NT2/D1 (cell line): ENCODE results near the gene IBTK.

Experiments used
- DNase-seq: peaks from one replicate; pipeline ENCODE4 v3.0.0-alpha.2; 2011; ENCODE audit warnings: low read depth, low spot score
- H3K27me3 ChIP-seq: 2 replicates; pipeline ENCODE4 v1.6.0; 2011; ENCODE audit warnings: mild to moderate bottlenecking; ENCODE audit not compliant: insufficient read length, insufficient read depth
- H3K36me3 ChIP-seq: 2 replicates; pipeline ENCODE4 v1.6.1; 2011; ENCODE audit warnings: mild to moderate bottlenecking, low read length, mixed read lengths; ENCODE audit not compliant: insufficient read depth, insufficient read length
- H3K4me1 ChIP-seq: 2 replicates; pipeline ENCODE4 v1.5.1; 2011; ENCODE audit not compliant: insufficient read depth, insufficient read length
- H3K4me3 ChIP-seq: 2 replicates; pipeline ENCODE4 v1.5.1; 2011; ENCODE audit warnings: low read depth; ENCODE audit not compliant: insufficient read length
- H3K9ac ChIP-seq: 2 replicates; pipeline ENCODE4 v1.6.0; 2011; ENCODE audit warnings: low read depth; ENCODE audit not compliant: insufficient read length
- H3K9me3 ChIP-seq: 2 replicates; pipeline ENCODE4 v1.5.1; 2011; ENCODE audit warnings: mild to moderate bottlenecking, low read length; ENCODE audit not compliant: insufficient read depth
- SUZ12 ChIP-seq: IDR thresholded peaks from 2 replicates; pipeline ENCODE4 v1.6.1; 2011; ENCODE audit not compliant: insufficient read length, insufficient read depth; ENCODE audit errors: extremely low read depth
- YY1 ChIP-seq: IDR thresholded peaks from 2 replicates; pipeline ENCODE4 v1.6.1; 2011; ENCODE audit not compliant: insufficient read length, insufficient read depth
- ZNF274 ChIP-seq: IDR thresholded peaks from 2 replicates; pipeline ENCODE4 v1.6.1; 2011; ENCODE audit warnings: mild to moderate bottlenecking, low read depth, low read length

The IBTK gene

GRCh38 chr6:82145926-82146452 lies 101.6 kb downstream of the IBTK start:
- Histone ChIP-seq H3K36me3 (no peaks in the 10 kb centered on the region), H3K27me3 (no peaks in the 10 kb centered on the region), H3K4me1 (no peaks in the 10 kb centered on the region), H3K9me3 (no peaks in the 10 kb centered on the region), H3K9ac (no peak overlapping the region), H3K4me3 (no peak overlapping the region)
- no peak for DNase-seq
- TF ChIP-seq YY1 (no peak), SUZ12 (no peak), ZNF274 (no peak)

DNA sequence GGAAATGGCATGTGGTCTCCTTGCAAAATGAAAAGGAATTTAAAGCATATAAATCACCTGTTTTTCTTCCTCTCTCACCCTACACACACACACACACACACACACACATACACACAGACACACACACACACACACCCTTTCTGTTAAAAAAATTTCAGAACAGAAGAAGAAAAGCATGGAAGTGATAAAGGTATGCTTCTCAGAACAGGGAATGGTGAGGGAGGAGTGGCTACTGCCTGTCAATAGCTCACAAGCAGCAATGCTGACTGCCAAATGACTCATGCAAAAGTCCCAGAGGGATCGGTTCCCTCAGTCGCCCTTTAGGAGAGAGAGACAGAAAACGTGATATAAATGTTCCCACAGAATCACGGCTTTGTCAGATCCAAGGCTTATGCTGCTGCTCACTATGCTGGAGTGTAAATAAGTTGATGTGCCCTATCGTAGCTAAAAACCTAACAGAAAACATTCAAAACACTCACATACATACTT lies 102.6 kb downstream of the IBTK start:
- H3K9ac ChIP-seq: no peak overlapping the region
- H3K4me3 ChIP-seq: no peak overlapping the region
- no peaks in the 10 kb centered on the region for H3K27me3 ChIP-seq
- no peaks in the 10 kb centered on the region for H3K36me3 ChIP-seq
- no peaks in the 10 kb centered on the region for H3K4me1 ChIP-seq
- no peak for DNase-seq
- TF ChIP-seq YY1 (no peak), ZNF274 (no peak), SUZ12 (no peak)
- H3K9me3 ChIP-seq: no peaks in the 10 kb centered on the region

DNA sequence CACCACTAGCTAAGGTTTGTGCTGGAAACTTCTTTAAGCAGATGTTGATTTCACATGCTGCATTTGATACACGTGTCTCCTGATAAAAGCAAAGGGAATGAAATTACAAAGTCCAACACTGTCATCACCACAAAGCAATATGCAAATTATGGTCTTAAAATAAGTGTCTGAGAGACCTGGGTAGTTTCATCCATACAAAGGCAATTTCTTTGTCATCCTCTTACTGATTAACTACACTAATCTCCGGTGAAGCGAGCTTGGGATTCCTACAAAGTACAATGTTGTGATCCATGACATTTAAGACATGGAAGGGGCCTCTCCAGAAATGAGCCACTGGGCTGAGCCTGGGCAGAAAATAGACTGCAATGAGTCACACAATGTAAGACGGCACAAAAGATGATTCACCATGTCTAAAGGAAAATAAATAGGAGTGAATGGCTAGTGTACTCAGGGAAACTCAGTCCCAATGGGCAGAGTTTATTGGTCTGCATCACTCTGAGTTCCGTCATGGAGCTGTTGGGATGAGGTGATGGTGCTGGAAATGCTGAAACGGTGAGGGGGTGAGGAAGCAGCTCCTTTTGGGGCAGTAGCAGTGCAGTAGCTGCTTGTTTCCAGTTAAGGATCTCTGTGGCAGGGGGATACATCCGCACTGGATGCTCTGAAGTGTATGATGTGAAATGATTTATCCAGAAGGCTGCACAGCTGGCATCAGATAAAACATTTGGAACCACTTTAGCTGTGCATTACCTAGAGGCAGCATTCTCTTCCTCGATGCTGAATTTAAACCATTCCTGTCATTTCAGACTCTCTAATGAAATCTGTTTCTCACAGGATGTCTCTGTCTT lies 103.3 kb downstream of the IBTK start:
- no peak overlapping the region for H3K9ac ChIP-seq
- no peaks in the 10 kb centered on the region for H3K4me1 ChIP-seq
- no peak overlapping the region for H3K4me3 ChIP-seq
- no peaks in the 10 kb centered on the region for H3K9me3 ChIP-seq
- DNase-seq: no peak
- TF ChIP-seq YY1 (no peak), SUZ12 (no peak), ZNF274 (no peak)
- H3K27me3 ChIP-seq: no peaks in the 10 kb centered on the region
- H3K36me3 ChIP-seq: no peaks in the 10 kb centered on the region

DNA sequence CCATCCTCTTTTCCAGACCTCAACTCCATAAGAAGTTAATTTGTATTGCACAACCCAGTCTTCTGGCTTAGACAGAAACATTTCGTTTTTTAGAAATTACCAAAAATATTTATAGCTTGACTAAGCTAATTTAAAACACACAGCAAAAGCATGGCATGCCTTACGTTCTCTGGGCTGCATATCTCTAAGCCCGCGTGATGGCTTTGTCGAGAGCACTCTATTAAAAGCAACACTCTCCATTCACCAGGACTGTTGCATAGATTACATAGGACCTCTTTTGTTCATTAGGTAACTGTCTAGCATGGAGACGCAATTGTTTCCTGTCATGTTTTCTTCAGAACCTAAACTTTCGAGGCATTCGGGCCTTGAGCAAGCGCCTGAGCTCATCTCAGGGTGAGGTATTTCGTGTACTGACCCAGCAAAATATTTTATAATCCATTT lies 104.5 kb downstream of the IBTK start:
- H3K4me1 ChIP-seq: no peaks in the 10 kb centered on the region
- no peaks in the 10 kb centered on the region for H3K27me3 ChIP-seq
- TF ChIP-seq YY1: no peak
- no peak for TF ChIP-seq ZNF274
- no peak for TF ChIP-seq SUZ12
- DNase-seq: no peak
- H3K9ac ChIP-seq: no peak overlapping the region
- H3K4me3 ChIP-seq: no peak overlapping the region
- H3K36me3 ChIP-seq: no peaks in the 10 kb centered on the region
- no peaks in the 10 kb centered on the region for H3K9me3 ChIP-seq

DNA sequence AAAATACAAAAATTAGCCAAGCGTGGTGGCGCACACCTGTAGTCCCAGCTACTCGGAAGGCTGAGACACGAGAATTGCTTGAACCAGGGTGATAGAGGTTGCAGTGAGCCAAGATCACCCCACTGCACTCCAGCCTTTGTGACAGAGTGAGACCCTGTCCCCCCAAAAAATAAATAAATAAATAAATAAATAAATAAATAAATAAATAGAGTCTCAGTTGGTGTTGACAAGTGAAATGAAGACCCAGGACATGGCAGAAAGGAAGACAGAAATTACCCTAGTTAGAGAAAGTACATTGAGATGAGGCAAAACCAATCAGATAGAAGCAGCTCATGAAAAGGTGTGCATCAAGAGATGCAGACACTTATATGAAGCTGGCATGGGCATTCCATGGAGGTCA lies 105.0 kb downstream of the IBTK start:
- no peak for DNase-seq
- Histone ChIP-seq H3K9me3 (no peaks in the 10 kb centered on the region), H3K9ac (no peak overlapping the region), H3K27me3 (no peaks in the 10 kb centered on the region), H3K4me1 (no peaks in the 10 kb centered on the region), H3K36me3 (no peaks in the 10 kb centered on the region), H3K4me3 (no peak overlapping the region)
- TF ChIP-seq ZNF274: no peak
- no peak for TF ChIP-seq SUZ12
- TF ChIP-seq YY1: no peak

DNA sequence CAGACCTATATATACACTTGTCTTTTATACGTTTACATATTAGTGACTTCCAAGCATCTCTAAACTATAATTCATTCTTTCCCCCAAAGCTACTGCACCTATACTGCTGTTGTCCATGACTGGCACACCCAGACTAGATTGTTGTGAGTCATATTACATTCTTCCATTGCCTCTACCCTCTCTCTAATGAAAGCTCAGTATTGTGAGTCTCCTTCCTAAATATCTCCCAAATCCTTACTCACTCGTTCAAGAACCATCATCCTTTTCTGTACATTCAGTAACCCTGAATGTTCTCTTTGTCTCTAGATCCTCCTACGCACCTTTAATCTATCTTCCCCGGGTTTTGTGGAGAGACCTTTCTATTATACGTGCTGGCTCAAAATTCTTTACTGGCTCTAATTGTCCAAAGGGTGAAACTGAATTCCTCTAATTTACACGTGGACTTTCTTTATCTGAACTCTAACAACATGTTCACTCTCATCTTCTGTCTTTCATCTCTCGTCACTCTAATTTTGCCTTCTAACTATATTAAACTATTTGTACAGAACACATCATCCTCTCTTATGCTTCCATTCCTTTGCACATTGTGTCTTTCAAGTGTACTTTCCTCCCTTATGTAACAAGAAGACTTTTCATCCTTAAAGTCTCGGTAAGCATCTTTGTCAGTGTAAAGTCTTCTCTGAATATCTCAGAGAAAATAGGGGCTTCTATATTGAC lies 109.3 kb downstream of the IBTK start:
- no peak for TF ChIP-seq SUZ12
- TF ChIP-seq YY1: no peak
- no peak for TF ChIP-seq ZNF274
- no peaks in the 10 kb centered on the region for H3K9me3 ChIP-seq
- no peaks in the 10 kb centered on the region for H3K4me1 ChIP-seq
- no peak for DNase-seq
- H3K36me3 ChIP-seq: no peaks in the 10 kb centered on the region
- no peak overlapping the region for H3K9ac ChIP-seq
- no peaks in the 10 kb centered on the region for H3K27me3 ChIP-seq
- H3K4me3 ChIP-seq: no peak overlapping the region

- TF ChIP-seq SUZ12: no peak
- TF ChIP-seq YY1: no peak
- Histone ChIP-seq H3K36me3 (no peaks in the 10 kb centered on the region), H3K9me3 (no peaks in the 10 kb centered on the region), H3K9ac (no peak overlapping the region), H3K4me1 (no peaks in the 10 kb centered on the region), H3K4me3 (no peak overlapping the region), H3K27me3 (no peaks in the 10 kb centered on the region)
- no peak for DNase-seq
Measured at GRCh38 chr6:82131441-82131840, 116.1 kb downstream of the IBTK start.
